ENCODE results near the gene GLP2R. TPM values are rescaled to one million over a fixed set of nuclear protein-coding genes. Genes with fewer than 3 reads are reported as not detected.

The GLP2R gene
- total and polyA plus RNA-seq, 11 donors = 0.05 to 0.91 (median 0.15) TPM; not detected in 3

DNA sequence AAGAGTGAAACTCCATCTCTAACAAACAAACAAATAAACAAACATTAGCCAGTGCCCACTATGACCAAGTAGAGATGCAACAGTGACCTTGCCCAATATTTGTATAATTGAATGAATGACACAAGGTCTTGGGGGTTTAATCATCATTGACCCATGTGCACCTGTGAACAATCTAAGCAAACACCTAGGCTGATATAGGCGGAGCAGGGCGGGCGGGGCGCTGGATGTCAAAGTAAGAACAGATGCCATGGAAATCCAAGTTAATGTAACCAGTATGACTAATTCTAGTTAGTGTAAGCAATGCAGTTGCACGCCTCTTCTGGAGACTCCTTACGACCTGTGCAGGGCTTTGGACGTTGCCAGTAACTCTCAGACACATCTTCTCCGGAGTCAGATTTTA, 61.8 kb downstream of the GLP2R start:
- intact Hi-C loops (cut with DNase I) = loop anchor here in 4 of 10 donors (5.0 to 10.0 kb wide), 4 partner anchors 83 to 163 kb away; no protein-coding TSS in a partner anchor
- H3K4me3 ChIP-seq = no peak overlapping the region
- ATAC-seq = no peak
- H3K36me3 ChIP-seq = no peaks in the 10 kb centered on the region
- no peak overlapping the region for H3K27ac ChIP-seq
- H3K4me1 ChIP-seq = no peaks in the 10 kb centered on the region
- peaks cover 0 to 14% (median 0%) of the 10 kb centered on the region in 9 donors for H3K27me3 ChIP-seq
- WGBS, 4 donors = 81 to 92% (median 88%) methylated on average over 8 of the region's 8 CpGs
- H3K9me3 ChIP-seq = peaks cover 0 to 23% (median 16%) of the 10 kb centered on the region in 12 donors
- TF ChIP-seq POLR2A (IDR thresholded peaks at IDR 0.05) = no peak
- TF ChIP-seq, protein P1, sequence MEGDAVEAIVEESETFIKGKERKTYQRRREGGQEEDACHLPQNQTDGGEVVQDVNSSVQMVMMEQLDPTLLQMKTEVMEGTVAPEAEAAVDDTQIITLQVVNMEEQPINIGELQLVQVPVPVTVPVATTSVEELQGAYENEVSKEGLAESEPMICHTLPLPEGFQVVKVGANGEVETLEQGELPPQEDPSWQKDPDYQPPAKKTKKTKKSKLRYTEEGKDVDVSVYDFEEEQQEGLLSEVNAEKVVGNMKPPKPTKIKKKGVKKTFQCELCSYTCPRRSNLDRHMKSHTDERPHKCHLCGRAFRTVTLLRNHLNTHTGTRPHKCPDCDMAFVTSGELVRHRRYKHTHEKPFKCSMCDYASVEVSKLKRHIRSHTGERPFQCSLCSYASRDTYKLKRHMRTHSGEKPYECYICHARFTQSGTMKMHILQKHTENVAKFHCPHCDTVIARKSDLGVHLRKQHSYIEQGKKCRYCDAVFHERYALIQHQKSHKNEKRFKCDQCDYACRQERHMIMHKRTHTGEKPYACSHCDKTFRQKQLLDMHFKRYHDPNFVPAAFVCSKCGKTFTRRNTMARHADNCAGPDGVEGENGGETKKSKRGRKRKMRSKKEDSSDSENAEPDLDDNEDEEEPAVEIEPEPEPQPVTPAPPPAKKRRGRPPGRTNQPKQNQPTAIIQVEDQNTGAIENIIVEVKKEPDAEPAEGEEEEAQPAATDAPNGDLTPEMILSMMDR (IDR thresholded peaks at IDR 0.05) = no peak
- peak in 1 of 5 donors; percentile 44 for DNase-seq

DNA sequence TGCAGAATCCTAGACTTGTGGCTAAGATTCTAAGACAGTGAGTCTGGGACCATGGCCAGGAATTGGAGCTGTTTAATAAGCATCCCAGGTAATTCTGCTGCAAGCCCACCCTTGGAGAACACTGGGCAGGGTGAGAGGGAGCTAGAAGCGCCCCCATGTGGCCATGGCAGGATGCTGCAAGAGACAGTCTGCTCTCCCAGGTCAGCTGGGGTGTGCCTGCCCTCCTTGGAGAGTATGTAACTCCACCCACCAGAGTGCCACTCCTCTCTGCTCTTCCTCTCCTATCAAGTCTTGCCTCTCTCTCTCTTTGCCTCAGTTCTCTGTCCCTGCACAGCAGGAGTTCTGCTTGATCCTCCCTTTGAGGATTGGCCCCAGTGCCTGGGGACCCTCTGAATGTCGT, 64.4 kb downstream of the GLP2R start:
- Histone ChIP-seq H3K4me3 (no peak overlapping the region), H3K27ac (no peak overlapping the region), H3K36me3 (no peaks in the 10 kb centered on the region), H3K4me1 (no peaks in the 10 kb centered on the region), H3K9me3 (peaks cover 0 to 10% (median 0%) of the 10 kb centered on the region in 12 donors), H3K27me3 (peaks cover 0 to 15% (median 0%) of the 10 kb centered on the region in 9 donors)
- peak in 3 of 4 donors; percentile 39 to 52 (median 50) for ATAC-seq
- intact Hi-C loops (cut with DNase I) = loop anchor here in 3 of 10 donors (5.0 to 10.0 kb wide), 3 partner anchors 88 to 165 kb away; no protein-coding TSS in a partner anchor
- no peak for TF ChIP-seq POLR2A (IDR thresholded peaks at IDR 0.05)
- TF ChIP-seq, protein P1 (IDR thresholded peaks at IDR 0.05) = peak; percentile 31 to 67 (median 49)
- WGBS, 4 donors = 13 to 37% (median 31%) methylated on average over 2 of the region's 2 CpGs
- peak in 1 of 5 donors; percentile 38 for DNase-seq

DNA sequence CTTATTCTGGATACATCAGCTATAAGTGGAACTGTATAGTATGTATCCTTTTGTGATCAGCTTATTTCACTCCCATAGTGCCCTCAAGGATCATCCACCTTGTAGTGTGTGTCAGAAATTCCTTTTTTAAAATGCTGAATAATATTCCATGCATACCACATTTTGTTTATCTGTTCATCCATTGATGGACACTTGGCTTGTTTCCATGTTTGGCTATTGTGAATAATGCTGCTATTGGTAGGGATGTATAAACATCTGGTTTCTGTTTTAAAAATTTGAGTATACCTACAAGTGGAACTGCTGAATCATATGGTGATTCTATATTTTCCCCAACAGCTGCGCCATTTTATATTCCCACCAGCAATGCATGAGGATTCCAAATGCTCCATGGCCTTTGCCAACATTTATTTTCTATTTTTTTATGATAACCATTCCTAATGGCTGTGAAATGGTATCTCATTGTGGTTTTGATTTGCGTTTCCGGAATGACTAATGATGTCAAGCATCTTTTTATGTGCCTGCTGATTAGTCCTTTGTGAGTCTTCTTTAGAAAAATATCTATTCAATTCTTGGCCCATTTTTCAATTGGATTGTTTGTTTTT, 67.8 kb downstream of the GLP2R start:
- no peaks in the 10 kb centered on the region for H3K36me3 ChIP-seq
- TF ChIP-seq, protein P1 (IDR thresholded peaks at IDR 0.05) = no peak
- TF ChIP-seq POLR2A (IDR thresholded peaks at IDR 0.05) = no peak
- no peaks in the 10 kb centered on the region for H3K4me1 ChIP-seq
- H3K27me3 ChIP-seq = peaks cover 0 to 21% (median 0%) of the 10 kb centered on the region in 9 donors
- no peak for DNase-seq
- no peak overlapping the region for H3K4me3 ChIP-seq
- WGBS, 4 donors = 68 to 78% (median 72%) methylated on average over 3 of the region's 3 CpGs
- no peak overlapping the region for H3K27ac ChIP-seq
- H3K9me3 ChIP-seq = peaks cover 0 to 10% (median 0%) of the 10 kb centered on the region in 12 donors
- intact Hi-C loops (cut with DNase I) = loop anchor here in 3 of 10 donors (5.0 to 10.0 kb wide), 3 partner anchors 91 to 169 kb away; no protein-coding TSS in a partner anchor
- ATAC-seq = no peak

DNA sequence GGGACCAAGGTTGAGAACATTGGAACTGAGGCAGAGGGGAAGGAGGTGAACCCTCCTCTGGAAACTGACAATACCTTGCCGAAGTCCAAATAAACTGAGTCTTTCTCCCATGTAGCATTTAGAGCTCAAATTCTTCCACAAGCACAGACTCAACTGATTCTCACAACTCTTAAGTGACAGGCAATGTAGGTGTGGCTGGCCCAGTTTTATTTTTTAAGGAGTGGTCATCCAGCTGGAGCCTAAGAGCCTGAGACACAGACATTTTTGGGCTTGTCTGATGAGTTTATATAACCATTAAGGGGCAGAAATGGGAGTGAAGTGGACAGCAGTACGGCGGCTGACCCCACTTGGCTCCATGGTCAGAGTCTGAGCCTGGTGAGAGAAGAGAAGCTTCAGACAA, 68.5 kb downstream of the GLP2R start:
- no peak overlapping the region for H3K4me3 ChIP-seq
- intact Hi-C loops (cut with DNase I) = loop anchor here in 3 of 10 donors (5.0 to 10.0 kb wide), 3 partner anchors 92 to 169 kb away; no protein-coding TSS in a partner anchor
- 85 to 94% (median 93%) methylated on average over 3 of the region's 3 CpGs for WGBS, 4 donors

More for the DNA sequence above, 68.5 kb downstream of the GLP2R start:
- H3K27ac ChIP-seq = no peak overlapping the region
- ATAC-seq (no peak), DNase-seq (no peak)
- TF ChIP-seq, protein P1 (IDR thresholded peaks at IDR 0.05) = no peak
- TF ChIP-seq POLR2A (IDR thresholded peaks at IDR 0.05) = no peak
- peaks cover 0 to 20% (median 0%) of the 10 kb centered on the region in 9 donors for H3K27me3 ChIP-seq
- H3K36me3 ChIP-seq = no peaks in the 10 kb centered on the region
- peaks cover 0 to 10% (median 0%) of the 10 kb centered on the region in 12 donors for H3K9me3 ChIP-seq
- no peaks in the 10 kb centered on the region for H3K4me1 ChIP-seq

All from heart left ventricle (tissue), 16 donors.